Measurements from ENCODE around the gene ADAMTS17.

Gene ADAMTS17

DNA sequence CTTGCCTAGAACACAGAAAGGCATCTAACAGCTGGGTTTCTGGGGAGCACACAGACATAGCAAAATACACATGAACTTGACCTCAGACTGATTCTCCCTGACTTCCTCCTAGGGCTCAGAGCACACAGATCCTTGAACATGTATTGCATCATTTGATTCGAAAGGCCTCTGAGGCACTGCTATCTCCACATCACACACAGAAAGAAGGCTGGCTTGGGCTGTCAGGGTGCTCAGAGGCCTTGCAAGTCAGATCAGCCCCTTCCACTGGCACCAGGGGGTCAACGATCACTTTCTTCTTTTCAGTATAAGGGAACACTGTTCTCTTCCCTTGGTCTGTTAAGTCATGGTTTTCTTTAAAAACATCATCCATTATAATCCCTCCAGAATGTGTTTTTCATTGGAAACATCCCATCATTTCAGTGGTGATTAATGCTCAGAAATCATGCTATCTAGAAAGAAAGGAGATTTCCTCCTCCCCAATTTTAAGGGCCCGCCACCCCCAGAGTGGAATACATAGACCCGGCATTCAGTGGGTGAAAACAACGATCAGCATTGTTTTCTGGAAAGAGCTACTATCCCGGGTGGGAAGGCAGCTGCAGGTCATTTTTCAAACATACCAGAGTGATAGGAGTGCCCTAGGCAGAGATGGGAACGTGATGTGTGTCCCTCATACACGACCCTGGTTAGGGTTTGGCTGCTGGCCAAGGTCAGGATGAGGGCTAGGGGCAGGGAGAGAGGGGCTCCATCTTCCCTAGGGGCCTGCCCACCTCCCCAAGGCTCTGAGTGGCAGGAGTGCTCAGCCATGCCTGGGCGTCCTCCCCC lies 355.3 kb downstream of the ADAMTS17 start:
- H3K4me1 ChIP-seq (ENCODE audit: insufficient read depth, low read length): no peaks in the 10 kb centered on the region
- H3K36me3 ChIP-seq (ENCODE audit: insufficient read depth, low read length): peaks cover 93% of the 10 kb centered on the region
- no peak overlapping the region for H2AFZ ChIP-seq (ENCODE audit: low read depth, low read length)
- no peak overlapping the region for H3K4me3 ChIP-seq (ENCODE audit: low read depth in 1 of 2, low read length in 2 of 2)
- peaks cover 11% of the 10 kb centered on the region for H3K9me3 ChIP-seq (ENCODE audit: insufficient read depth, low read length, severe bottlenecking)
- no peaks in the 10 kb centered on the region for H3K79me2 ChIP-seq (ENCODE audit: insufficient read depth, low read length)
- peak overlapping the region; percentile 36; the same call in 1 of the 2 replicates for H3K27ac ChIP-seq (ENCODE audit: low read length)
- H3K4me2 ChIP-seq (ENCODE audit: insufficient read depth, low read length): no peak overlapping the region
- TF ChIP-seq CTCF (IDR thresholded peaks at IDR 0.05; ENCODE audit: borderline replicate concordance, extremely low read depth, low read length, poor library complexity, severe bottlenecking): no peak
- no peaks in the 10 kb centered on the region for H3K27me3 ChIP-seq (ENCODE audit: insufficient read depth, low read length, poor library complexity)
- DNase-seq (peak; percentile 8), ATAC-seq (ENCODE audit: insufficient read depth, low read depth) (peak; percentile 58)
- H3K9ac ChIP-seq (ENCODE audit: low read depth, low read length): no peak overlapping the region
- no peaks in the 10 kb centered on the region; the same call in 1 of the 2 replicates for H4K20me1 ChIP-seq (ENCODE audit: insufficient read depth, low read length)

- H3K79me2 ChIP-seq (ENCODE audit: insufficient read depth, low read length): no peaks in the 10 kb centered on the region
- no peak for TF ChIP-seq EZH2 (IDR thresholded peaks at IDR 0.05; ENCODE audit: borderline replicate concordance, low read depth, low read length, severe bottlenecking)
- TF ChIP-seq CTCF (IDR thresholded peaks at IDR 0.05; ENCODE audit: borderline replicate concordance, extremely low read depth, low read length, poor library complexity, severe bottlenecking): no peak
- H3K4me3 ChIP-seq (ENCODE audit: low read depth in 1 of 2, low read length in 2 of 2): no peak overlapping the region
- ATAC-seq (ENCODE audit: insufficient read depth, low read depth) (no peak), DNase-seq (no peak)
- H3K9ac ChIP-seq (ENCODE audit: low read depth, low read length): no peak overlapping the region
- H2AFZ ChIP-seq (ENCODE audit: low read depth, low read length): no peak overlapping the region
- peaks cover 98% of the 10 kb centered on the region for H3K36me3 ChIP-seq (ENCODE audit: insufficient read depth, low read length)
- peaks cover 11% of the 10 kb centered on the region for H3K9me3 ChIP-seq (ENCODE audit: insufficient read depth, low read length, severe bottlenecking)
- H3K4me2 ChIP-seq (ENCODE audit: insufficient read depth, low read length): no peak overlapping the region
- no peaks in the 10 kb centered on the region; the same call in 1 of the 2 replicates for H4K20me1 ChIP-seq (ENCODE audit: insufficient read depth, low read length)
- peak overlapping the region; percentile 36; the same call in 1 of the 2 replicates for H3K27ac ChIP-seq (ENCODE audit: low read length)
- no peaks in the 10 kb centered on the region for H3K27me3 ChIP-seq (ENCODE audit: insufficient read depth, low read length, poor library complexity)
- no peaks in the 10 kb centered on the region for H3K4me1 ChIP-seq (ENCODE audit: insufficient read depth, low read length)
These were observed 355.9 kb downstream of the ADAMTS17 start for GRCh38 chr15:99985878-99986277.

DNA sequence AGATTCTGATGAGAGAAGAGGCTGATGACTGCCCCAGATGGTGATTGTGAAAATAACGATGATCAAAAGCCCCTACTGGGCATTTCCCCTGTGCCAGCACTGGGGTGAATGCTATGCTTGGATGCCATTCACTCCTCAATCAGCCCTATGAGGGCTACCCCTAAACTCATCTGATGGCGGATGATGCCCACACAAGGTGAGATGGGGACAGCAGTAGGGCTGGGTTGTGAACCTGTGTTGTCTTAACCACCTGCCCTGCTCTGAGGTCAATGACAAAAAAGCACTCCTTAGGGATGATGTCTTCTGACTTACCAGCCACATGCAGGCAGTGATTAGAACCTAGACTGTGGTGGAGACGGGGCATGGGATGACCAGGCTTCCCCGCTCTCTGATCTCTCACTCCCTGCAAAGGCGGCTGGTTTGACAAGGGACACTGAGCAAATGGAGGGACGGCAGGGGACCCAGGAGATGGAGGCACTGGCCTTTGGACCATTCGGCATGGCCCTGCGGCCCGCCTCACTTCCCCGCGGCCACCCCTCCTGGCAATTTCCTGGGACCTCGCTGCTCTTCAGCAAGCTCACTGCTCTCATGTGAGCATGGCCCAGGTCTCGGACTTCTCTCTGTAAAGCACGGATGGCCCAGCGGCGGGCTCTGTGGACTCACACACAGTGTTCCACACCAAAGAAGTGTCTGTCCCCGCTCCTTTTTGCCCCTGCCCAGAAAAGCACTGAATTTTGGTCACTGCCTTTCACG lies 357.1 kb downstream of the ADAMTS17 start:
- Histone ChIP-seq H3K36me3 (ENCODE audit: insufficient read depth, low read length) (peaks cover 92% of the 10 kb centered on the region), H3K9ac (ENCODE audit: low read depth, low read length) (no peak overlapping the region), H3K9me3 (ENCODE audit: insufficient read depth, low read length, severe bottlenecking) (peaks cover 11% of the 10 kb centered on the region), H3K79me2 (ENCODE audit: insufficient read depth, low read length) (no peaks in the 10 kb centered on the region), H3K27me3 (ENCODE audit: insufficient read depth, low read length, poor library complexity) (no peaks in the 10 kb centered on the region), H3K4me1 (ENCODE audit: insufficient read depth, low read length) (no peaks in the 10 kb centered on the region), H2AFZ (ENCODE audit: low read depth, low read length) (no peak overlapping the region), H4K20me1 (ENCODE audit: insufficient read depth, low read length) (no peaks in the 10 kb centered on the region; the same call in 1 of the 2 replicates), H3K4me3 (ENCODE audit: low read depth in 1 of 2, low read length in 2 of 2) (no peak overlapping the region), H3K4me2 (ENCODE audit: insufficient read depth, low read length) (no peak overlapping the region), H3K27ac (ENCODE audit: low read length) (no peak overlapping the region)
- no peak for ATAC-seq (ENCODE audit: insufficient read depth, low read depth)
- TF ChIP-seq CTCF (IDR thresholded peaks at IDR 0.05; ENCODE audit: borderline replicate concordance, extremely low read depth, low read length, poor library complexity, severe bottlenecking) (no peak), EZH2 (IDR thresholded peaks at IDR 0.05; ENCODE audit: borderline replicate concordance, low read depth, low read length, severe bottlenecking) (no peak)
- no peak for DNase-seq
